Activated CD8-positive, alpha-beta memory T cell treated with anti-CD3 and anti-CD28 coated beads, Interleukin-2, amount 10 ng/mL, durations not matched to agents 7 days and 5 days (primary cell): ENCODE data around the gene PDE8A. TPM values are rescaled to one million over a fixed set of nuclear protein-coding genes. Genes with fewer than 3 reads are reported as not detected.
A peak's percentile ranks its signal among the peaks of the same experiment; 100 is the strongest.

Experiments used
- ATAC-seq: fragments of 150-1000 bp; cut with Tn5 transposase; one replicate; pipeline ENCODE4 v1.10.0; 2021; ENCODE audit warnings: moderate library complexity
- CTCF ChIA-PET: fragments of 350-600 bp; sonication (Branson Sonifier 250); formaldehyde crosslinking; loops from one replicate; lab custom pipeline; 2021; ENCODE audit warnings: antibody characterized with exemption; lab: Charles Lee
- DNase-seq: peaks from one replicate; pipeline ENCODE4 v3.0.0-alpha.2; 2020
- H3K27ac Mint-ChIP-seq: one replicate; pipeline ENCODE4 v1.8.0; 2021; ENCODE audit warnings: mild to moderate bottlenecking, mixed read lengths
- H3K27me3 Mint-ChIP-seq: one replicate; pipeline ENCODE4 v1.8.0; 2021; ENCODE audit warnings: mixed read lengths
- H3K36me3 Mint-ChIP-seq: one replicate; pipeline ENCODE4 v1.8.0; 2021; ENCODE audit warnings: mild to moderate bottlenecking, mixed read lengths
- H3K4me1 Mint-ChIP-seq: one replicate; pipeline ENCODE4 v1.8.0; 2021; ENCODE audit warnings: mixed read lengths
- H3K4me3 Mint-ChIP-seq: one replicate; pipeline ENCODE4 v1.8.0; 2021; ENCODE audit warnings: mild to moderate bottlenecking, moderate library complexity, mixed read lengths
- H3K9me3 Mint-ChIP-seq: one replicate; pipeline ENCODE4 v1.8.0; 2022; ENCODE audit warnings: low read depth, mixed read lengths
- total RNA-seq, 2 experiments: library from RNA; stranded (reverse); gene quantifications; one replicate each; pipeline ENCODE4 v1.2.3, GENCODE V29; 2021

PDE8A gene
- total RNA-seq, 2 experiments from 2014 or later: 17.7 to 21.1 TPM

GRCh38 chr15:85027033-85027380 is 45.4 kb downstream of the PDE8A start:
- no peak overlapping the region for H3K27ac Mint-ChIP-seq
- DNase-seq (no peak), ATAC-seq (no peak)
- CTCF ChIA-PET: no interaction called here
- H3K4me1 Mint-ChIP-seq: peaks cover 56% of the 10 kb centered on the region
- H3K9me3 Mint-ChIP-seq: no peaks in the 10 kb centered on the region
- H3K36me3 Mint-ChIP-seq: peaks cover 3% of the 10 kb centered on the region
- no peaks in the 10 kb centered on the region for H3K27me3 Mint-ChIP-seq
- no peak overlapping the region for H3K4me3 Mint-ChIP-seq

GRCh38 chr15:85027421-85027820 is 45.8 kb downstream of the PDE8A start:
- no peak overlapping the region for H3K4me3 Mint-ChIP-seq
- ATAC-seq: no peak
- peaks cover 57% of the 10 kb centered on the region for H3K4me1 Mint-ChIP-seq

GRCh38 chr15:85028416-85028815 is 46.8 kb downstream of the PDE8A start:
- CTCF ChIA-PET: interaction anchor here (1.2 kb wide), 1 partner anchor 14 kb away, joined by 3 read pairs; no protein-coding TSS in a partner anchor
- H3K27me3 Mint-ChIP-seq: no peaks in the 10 kb centered on the region
- no peaks in the 10 kb centered on the region for H3K9me3 Mint-ChIP-seq
- peaks cover 57% of the 10 kb centered on the region for H3K4me1 Mint-ChIP-seq
- ATAC-seq: no peak
- no peak for DNase-seq
- no peak overlapping the region for H3K4me3 Mint-ChIP-seq
- H3K27ac Mint-ChIP-seq: no peak overlapping the region
- H3K36me3 Mint-ChIP-seq: peaks cover 3% of the 10 kb centered on the region

More at GRCh38 chr15:85027421-85027820, 45.8 kb downstream of the PDE8A start:
- H3K36me3 Mint-ChIP-seq: peaks cover 3% of the 10 kb centered on the region
- CTCF ChIA-PET: no interaction called here
- no peak overlapping the region for H3K27ac Mint-ChIP-seq
- H3K27me3 Mint-ChIP-seq: no peaks in the 10 kb centered on the region
- H3K9me3 Mint-ChIP-seq: no peaks in the 10 kb centered on the region
- DNase-seq: no peak

- H3K27me3 Mint-ChIP-seq: no peaks in the 10 kb centered on the region
- ATAC-seq (no peak), DNase-seq (no peak)
- CTCF ChIA-PET: interaction anchor here (1.2 kb wide), 1 partner anchor 15 kb away, joined by 3 read pairs; no protein-coding TSS in a partner anchor
- no peak overlapping the region for H3K4me3 Mint-ChIP-seq
- H3K4me1 Mint-ChIP-seq: peaks cover 57% of the 10 kb centered on the region
- peaks cover 3% of the 10 kb centered on the region for H3K36me3 Mint-ChIP-seq
- no peak overlapping the region for H3K27ac Mint-ChIP-seq
- H3K9me3 Mint-ChIP-seq: no peaks in the 10 kb centered on the region
Measured at GRCh38 chr15:85029221-85029620, 47.6 kb downstream of the PDE8A start.

- CTCF ChIA-PET: interaction anchor here (0.5 to 1.9 kb wide), 4 partner anchors 8 to 102 kb away, joined by 3 to 9 read pairs (median 4); no protein-coding TSS in a partner anchor
- DNase-seq (no peak), ATAC-seq (peak; percentile 70)
- H3K4me1 Mint-ChIP-seq: peaks cover 50% of the 10 kb centered on the region
- H3K9me3 Mint-ChIP-seq: no peaks in the 10 kb centered on the region
- no peak overlapping the region for H3K4me3 Mint-ChIP-seq
- H3K27ac Mint-ChIP-seq: peak overlapping the region; percentile 26
- no peaks in the 10 kb centered on the region for H3K27me3 Mint-ChIP-seq
- H3K36me3 Mint-ChIP-seq: peaks cover 3% of the 10 kb centered on the region
Measured at GRCh38 chr15:85030301-85030929, 48.8 kb downstream of the PDE8A start.

GRCh38 chr15:85031086-85031943 is 49.7 kb downstream of the PDE8A start:
- H3K27ac Mint-ChIP-seq: no peak overlapping the region
- no peaks in the 10 kb centered on the region for H3K9me3 Mint-ChIP-seq
- CTCF ChIA-PET: interaction anchor here (0.5 to 1.9 kb wide), 4 partner anchors 9 to 29 kb away, joined by 3 to 9 read pairs (median 4); no protein-coding TSS in a partner anchor
- DNase-seq (no peak), ATAC-seq (peak; percentile 43)
- peaks cover 48% of the 10 kb centered on the region for H3K4me1 Mint-ChIP-seq
- H3K36me3 Mint-ChIP-seq: peaks cover 3% of the 10 kb centered on the region
- H3K4me3 Mint-ChIP-seq: no peak overlapping the region
- no peaks in the 10 kb centered on the region for H3K27me3 Mint-ChIP-seq

- Mint-ChIP-seq H3K36me3 (peaks cover 3% of the 10 kb centered on the region), H3K9me3 (no peaks in the 10 kb centered on the region), H3K4me1 (peaks cover 47% of the 10 kb centered on the region), H3K4me3 (no peak overlapping the region), H3K27me3 (no peaks in the 10 kb centered on the region), H3K27ac (no peak overlapping the region)
- no peak for DNase-seq
- CTCF ChIA-PET: interaction anchor here (0.9 to 1.9 kb wide), 2 partner anchors 12 to 29 kb away, joined by 3 to 9 read pairs; no protein-coding TSS in a partner anchor
- no peak for ATAC-seq
Measured at GRCh38 chr15:85031944-85032558, 50.4 kb downstream of the PDE8A start.

GRCh38 chr15:85033148-85033547 is 51.5 kb downstream of the PDE8A start:
- H3K27ac Mint-ChIP-seq: no peak overlapping the region
- CTCF ChIA-PET: no interaction called here
- peaks cover 42% of the 10 kb centered on the region for H3K4me1 Mint-ChIP-seq
- peaks cover 3% of the 10 kb centered on the region for H3K36me3 Mint-ChIP-seq
- H3K9me3 Mint-ChIP-seq: no peaks in the 10 kb centered on the region
- ATAC-seq (no peak), DNase-seq (no peak)
- no peak overlapping the region for H3K4me3 Mint-ChIP-seq
- H3K27me3 Mint-ChIP-seq: no peaks in the 10 kb centered on the region

GRCh38 chr15:85034276-85034675 is 52.6 kb downstream of the PDE8A start:
- no peak overlapping the region for H3K4me3 Mint-ChIP-seq
- no peaks in the 10 kb centered on the region for H3K27me3 Mint-ChIP-seq
- no peak for DNase-seq
- CTCF ChIA-PET: no interaction called here
- no peaks in the 10 kb centered on the region for H3K9me3 Mint-ChIP-seq
- H3K27ac Mint-ChIP-seq: no peak overlapping the region
- H3K36me3 Mint-ChIP-seq: peaks cover 1% of the 10 kb centered on the region
- ATAC-seq: no peak
- peaks cover 33% of the 10 kb centered on the region for H3K4me1 Mint-ChIP-seq

- H3K4me3 Mint-ChIP-seq: no peak overlapping the region
- CTCF ChIA-PET: no interaction called here
Measured at GRCh38 chr15:85035980-85036379, 54.3 kb downstream of the PDE8A start.

GRCh38 chr15:85036716-85037115 is 55.1 kb downstream of the PDE8A start:
- no peak for ATAC-seq
- no peak for DNase-seq
- H3K4me3 Mint-ChIP-seq: no peak overlapping the region
- no peaks in the 10 kb centered on the region for H3K9me3 Mint-ChIP-seq
- H3K4me1 Mint-ChIP-seq: peaks cover 13% of the 10 kb centered on the region
- CTCF ChIA-PET: no interaction called here
- H3K27ac Mint-ChIP-seq: no peak overlapping the region
- H3K27me3 Mint-ChIP-seq: no peaks in the 10 kb centered on the region
- H3K36me3 Mint-ChIP-seq: no peaks in the 10 kb centered on the region

More at GRCh38 chr15:85035980-85036379, 54.3 kb downstream of the PDE8A start:
- DNase-seq (no peak), ATAC-seq (no peak)
- no peaks in the 10 kb centered on the region for H3K27me3 Mint-ChIP-seq
- H3K36me3 Mint-ChIP-seq: no peaks in the 10 kb centered on the region
- H3K4me1 Mint-ChIP-seq: peaks cover 19% of the 10 kb centered on the region
- H3K27ac Mint-ChIP-seq: no peak overlapping the region
- H3K9me3 Mint-ChIP-seq: no peaks in the 10 kb centered on the region

- H3K27me3 Mint-ChIP-seq: no peaks in the 10 kb centered on the region
- no peak overlapping the region for H3K27ac Mint-ChIP-seq
- DNase-seq (no peak), ATAC-seq (no peak)
- no peaks in the 10 kb centered on the region for H3K36me3 Mint-ChIP-seq
- no peak overlapping the region for H3K4me3 Mint-ChIP-seq
- CTCF ChIA-PET: interaction anchor here (1.1 kb wide), 1 partner anchor 466 kb away, joined by 3 read pairs; no protein-coding TSS in a partner anchor
- H3K9me3 Mint-ChIP-seq: no peaks in the 10 kb centered on the region
- H3K4me1 Mint-ChIP-seq: peaks cover 9% of the 10 kb centered on the region
Measured at GRCh38 chr15:85037641-85038040, 56.0 kb downstream of the PDE8A start.

GRCh38 chr15:85041230-85041629 is 59.6 kb downstream of the PDE8A start:
- CTCF ChIA-PET: no interaction called here
- DNase-seq: no peak
- Mint-ChIP-seq H3K4me3 (no peak overlapping the region), H3K36me3 (no peaks in the 10 kb centered on the region), H3K27ac (no peak overlapping the region), H3K4me1 (peaks cover 23% of the 10 kb centered on the region), H3K27me3 (no peaks in the 10 kb centered on the region), H3K9me3 (no peaks in the 10 kb centered on the region)
- no peak for ATAC-seq
